ENCODE results near the gene ADAMTS15.

The ADAMTS15 gene

GRCh38 chr11:130448416-130449309 lies at the start of gene ADAMTS15:
Gene ADAMTS15 (plus strand): TSS chr11:130448645. CDS start chr11:130448974, 329 bp downstream.
- DNase-seq = no peak

- no peak for DNase-seq
Observed at GRCh38 chr11:130399196-130399595, 49.2 kb upstream of the ADAMTS15 start.

- no peak for DNase-seq
Observed at GRCh38 chr11:130400781-130401483, 47.5 kb upstream of the ADAMTS15 start.

GRCh38 chr11:130402570-130402969 lies 45.9 kb upstream of the ADAMTS15 start:
- no peak for DNase-seq

- DNase-seq = no peak
Observed at GRCh38 chr11:130403271-130403804, 45.1 kb upstream of the ADAMTS15 start.

- no peak for DNase-seq
Observed at GRCh38 chr11:130403967-130404366, 44.5 kb upstream of the ADAMTS15 start.

GRCh38 chr11:130404727-130405126 lies 43.7 kb upstream of the ADAMTS15 start:
- DNase-seq = no peak

- DNase-seq = no peak
Observed at GRCh38 chr11:130405428-130405827, 43.0 kb upstream of the ADAMTS15 start.

- DNase-seq = no peak
Observed at GRCh38 chr11:130407978-130408377, 40.5 kb upstream of the ADAMTS15 start.

GRCh38 chr11:130408401-130408890 lies 40.0 kb upstream of the ADAMTS15 start:
- DNase-seq = no peak

GRCh38 chr11:130408901-130409300 lies 39.5 kb upstream of the ADAMTS15 start:
- no peak for DNase-seq

GRCh38 chr11:130409594-130410388 lies 38.7 kb upstream of the ADAMTS15 start:
- no peak for DNase-seq

- DNase-seq = no peak
Observed at GRCh38 chr11:130411223-130411622, 37.2 kb upstream of the ADAMTS15 start.

GRCh38 chr11:130413405-130414106 lies 34.9 kb upstream of the ADAMTS15 start:
- DNase-seq = no peak

GRCh38 chr11:130414107-130415080 lies 34.1 kb upstream of the ADAMTS15 start:
- DNase-seq = no peak

- no peak for DNase-seq
Observed at GRCh38 chr11:130415731-130416529, 32.5 kb upstream of the ADAMTS15 start.

GRCh38 chr11:130416530-130416882 lies 31.9 kb upstream of the ADAMTS15 start:
- no peak for DNase-seq

- no peak for DNase-seq
Observed at GRCh38 chr11:130416906-130417305, 31.5 kb upstream of the ADAMTS15 start.

- DNase-seq = no peak
Observed at GRCh38 chr11:130418210-130418609, 30.2 kb upstream of the ADAMTS15 start.

GRCh38 chr11:130418756-130419155 lies 29.7 kb upstream of the ADAMTS15 start:
- no peak for DNase-seq
